T-helper 2 cell (primary cell): ENCODE results near the gene GABRB1.

Experiments used
- DNase-seq, 5 experiments: peaks; one replicate each; pipeline versions ENCODE4 v3.0.0 to v3.0.0-alpha.2; 2012 to 2022

The GABRB1 gene

GRCh38 chr4:47473141-47473750 lies 441.9 kb downstream of the GABRB1 start:
- DNase-seq, result no peak

GRCh38 chr4:47474799-47475198 lies 443.4 kb downstream of the GABRB1 start:
- DNase-seq, result no peak

GRCh38 chr4:47475411-47475810 lies 444.0 kb downstream of the GABRB1 start:
- no peak for DNase-seq
